ENCODE measurements around the gene OR10H4. TPM values are rescaled to one million over a fixed set of nuclear protein-coding genes. Genes with fewer than 3 reads are reported as not detected.

The OR10H4 gene
- total and polyA plus RNA-seq, 2 of the 8 experiments (the other 6 are each of a cell fraction or from before 2014, with no cell fraction given): not detected

- Histone ChIP-seq H3K79me2 (ENCODE audit: control insufficient read depth in 1 of 2, insufficient read depth in 2 of 2, low read length in 2 of 2) (no peaks in the 10 kb centered on the region), H3K9ac (replicated peaks in 1 of 4; ENCODE audit: extremely low read depth in 1 of 4, low read depth in 3 of 4, low read length in 3 of 4) (no peak overlapping the region), H3K27ac (ENCODE audit: low read depth, low read length) (no peak overlapping the region), H3K23me2 (ENCODE audit: low read depth, low read length) (no peaks in the 10 kb centered on the region), H3K14ac (ENCODE audit: insufficient read length) (no peak overlapping the region), H2BK5ac (ENCODE audit: low read depth, low read length) (no peak overlapping the region), H2AK5ac (ENCODE audit: low read depth, low read length) (no peak overlapping the region), H3K56ac (replicated peaks; ENCODE audit: insufficient read length, low read depth, low read length) (no peak overlapping the region), H2BK20ac (ENCODE audit: low read length) (no peak overlapping the region), H2BK12ac (ENCODE audit: low read depth, low read length) (no peak overlapping the region), H3K4me3 (ENCODE audit: extremely low read depth in 1 of 4, insufficient read depth in 2 of 4, low read depth in 3 of 4, low read length in 4 of 4) (no peak overlapping the region), H2BK15ac (ENCODE audit: low read length) (no peak overlapping the region), H4K8ac (ENCODE audit: extremely low read depth, insufficient read depth, low read length) (no peak overlapping the region), H3K79me1 (ENCODE audit: low read depth, low read length) (no peaks in the 10 kb centered on the region), H3K4me1 (replicated peaks in 1 of 4; ENCODE audit: control insufficient read depth in 3 of 4, insufficient read depth in 4 of 4, low read length in 3 of 4) (no peaks in the 10 kb centered on the region), H4K20me1 (replicated peaks in 1 of 2; ENCODE audit: control insufficient read depth in 1 of 2, insufficient read depth in 2 of 2, low read length in 2 of 2) (no peaks in the 10 kb centered on the region), H4K5ac (ENCODE audit: insufficient read length, low read depth, low read length) (no peak overlapping the region), H3K27me3 (replicated peaks in 1 of 4; ENCODE audit: control insufficient read depth in 3 of 4, extremely low read depth in 1 of 4, insufficient read depth in 3 of 4, low read length in 3 of 4) (no peaks in the 10 kb centered on the region), H2AFZ (ENCODE audit: low read length) (no peak overlapping the region), H3K36me3 (ENCODE audit: control insufficient read depth in 2 of 4, insufficient read depth in 4 of 4, low read length in 3 of 4) (no peaks in the 10 kb centered on the region), H2BK120ac (replicated peaks; ENCODE audit: low read depth, low read length) (no peak overlapping the region), H4K91ac (replicated peaks; ENCODE audit: insufficient read length, low read length) (no peak overlapping the region), H3K4me2 (ENCODE audit: insufficient read depth in 1 of 2, low read depth in 2 of 2, low read length in 2 of 2) (no peak overlapping the region), H3K9me3 (ENCODE audit: insufficient read depth in 2 of 2, low read depth in 1 of 2, low read length in 1 of 2) (peaks cover 55 to 60% of the 10 kb centered on the region in 2 experiments), H3K23ac (ENCODE audit: insufficient read length) (no peak overlapping the region), H3K18ac (ENCODE audit: extremely low read depth, low read length) (no peak overlapping the region), H3K4ac (replicated peaks; ENCODE audit: insufficient read length, low read depth, low read length) (no peak overlapping the region)
- TF ChIP-seq EP300 (IDR thresholded peaks at IDR 0.05; ENCODE audit: borderline replicate concordance in 1 of 2, low read depth in 2 of 2, low read length in 2 of 2) (no peak), FOSL1 (IDR thresholded peaks at IDR 0.05; ENCODE audit: insufficient read depth, low read depth, low read length) (no peak), EZH2 (IDR thresholded peaks at IDR 0.05; ENCODE audit: low read depth, low read length, severe bottlenecking) (no peak), POLR2A (IDR thresholded peaks at IDR 0.05; ENCODE audit: control extremely low read depth in 1 of 2, low read depth in 2 of 2, low read length in 2 of 2) (no peak), TAF7 (optimal IDR thresholded peaks at IDR 0.05; ENCODE audit: borderline replicate concordance, low read depth, low read length) (no peak), SP1 (IDR thresholded peaks at IDR 0.05; ENCODE audit: low read depth, low read length) (no peak), JUND (IDR thresholded peaks at IDR 0.05; ENCODE audit: low read length) (no peak), SIRT6 (IDR thresholded peaks at IDR 0.05; ENCODE audit: low read length) (no peak), YY1 (IDR thresholded peaks at IDR 0.05; ENCODE audit: low read depth, low read length) (no peak)
- ChIA-PET CTCF (ENCODE audit: partially characterized antibody) (no interaction called here), POLR2A (ENCODE audit: partially characterized antibody) (no interaction called here)
- 32% methylated on average over 4 of the region's 4 CpGs; no CpG with 5 or more reads in 1 of the 2 experiments for WGBS, 2 experiments (ENCODE audit: extremely low coverage in 1 of 2, insufficient coverage in 1 of 2, insufficient read length in 1 of 2, insufficient replicate concordance in 2 of 2, low coverage in 1 of 2, low lambda C conversion rate in 2 of 2, missing lambda C conversion rate in 1 of 2)
- FAIRE-seq (no peak), DNase-seq (ENCODE audit: low read depth in 1 of 2, low spot score in 2 of 2) (no peak)
These were observed 3.5 kb upstream of the OR10H4 start for GRCh38 chr19:15945301-15945700.

All from H1 (cell line).